ENCODE results near the gene WFS1.

The WFS1 gene

DNA sequence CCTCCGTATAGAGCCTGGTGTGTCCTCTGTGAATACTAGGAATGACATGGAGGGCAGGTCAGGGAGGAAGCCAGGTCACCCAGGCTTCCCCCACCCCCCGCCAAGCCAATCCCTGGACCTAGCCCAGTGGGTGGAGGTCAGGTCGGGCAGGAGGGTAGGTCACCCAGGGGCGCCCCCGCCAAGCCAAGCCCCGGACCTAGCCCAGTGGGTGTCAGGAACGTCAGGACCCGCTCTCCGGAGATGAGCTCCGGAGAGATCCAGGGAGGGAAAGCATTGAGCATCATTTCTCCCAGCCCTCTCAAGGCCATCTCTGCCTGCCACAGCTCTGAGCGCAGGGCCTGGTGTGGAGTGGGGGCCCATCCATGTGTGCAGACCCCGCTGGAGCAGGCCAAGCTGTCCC, 48.6 kb downstream of the WFS1 start:
- no peak for TF ChIP-seq TCF12 (IDR thresholded peaks at IDR 0.05; ENCODE audit: low read depth)
- TF ChIP-seq TEAD4 (IDR thresholded peaks at IDR 0.05): no peak
- TF ChIP-seq CEBPB (IDR thresholded peaks at IDR 0.05): no peak
- no peak for TF ChIP-seq TAF1 (IDR thresholded peaks at IDR 0.05; ENCODE audit: low read depth)
- TF ChIP-seq RAD21 (IDR thresholded peaks at IDR 0.05; ENCODE audit: low read depth): no peak
- no peak for TF ChIP-seq YY1 (IDR thresholded peaks at IDR 0.05; ENCODE audit: low read depth)
- no peak for TF ChIP-seq EGR1 (IDR thresholded peaks at IDR 0.05)
- TF ChIP-seq FOXM1 (IDR thresholded peaks at IDR 0.05; ENCODE audit: borderline replicate concordance, low read depth): no peak
- no peak for TF ChIP-seq NFIC (IDR thresholded peaks at IDR 0.05)

GRCh38 chr4:6319530-6320150, 50.0 kb downstream of the WFS1 start:
- no peak for TF ChIP-seq YY1 (IDR thresholded peaks at IDR 0.05; ENCODE audit: low read depth)
- TF ChIP-seq EP300 (IDR thresholded peaks at IDR 0.05; ENCODE audit: borderline replicate concordance): no peak
- no peak for TF ChIP-seq REST (IDR thresholded peaks at IDR 0.05; ENCODE audit: low read depth)

GRCh38 chr4:6320663-6321062, 51.0 kb downstream of the WFS1 start:
- TF ChIP-seq, protein P1, sequence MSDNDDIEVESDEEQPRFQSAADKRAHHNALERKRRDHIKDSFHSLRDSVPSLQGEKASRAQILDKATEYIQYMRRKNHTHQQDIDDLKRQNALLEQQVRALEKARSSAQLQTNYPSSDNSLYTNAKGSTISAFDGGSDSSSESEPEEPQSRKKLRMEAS (IDR thresholded peaks at IDR 0.05): no peak
- TF ChIP-seq TCF12 (IDR thresholded peaks at IDR 0.05; ENCODE audit: low read depth) (no peak), TAF1 (IDR thresholded peaks at IDR 0.05; ENCODE audit: low read depth) (no peak), CEBPB (IDR thresholded peaks at IDR 0.05) (no peak), FOXM1 (IDR thresholded peaks at IDR 0.05; ENCODE audit: borderline replicate concordance, low read depth) (no peak), YY1 (IDR thresholded peaks at IDR 0.05; ENCODE audit: low read depth) (no peak), ZBTB7A (IDR thresholded peaks at IDR 0.05; ENCODE audit: low read depth) (no peak), EGR1 (IDR thresholded peaks at IDR 0.05) (no peak), NFIC (IDR thresholded peaks at IDR 0.05) (no peak), EP300 (IDR thresholded peaks at IDR 0.05; ENCODE audit: borderline replicate concordance) (no peak), REST (IDR thresholded peaks at IDR 0.05; ENCODE audit: low read depth) (no peak), TEAD4 (IDR thresholded peaks at IDR 0.05) (no peak), CREB1 (IDR thresholded peaks at IDR 0.05; ENCODE audit: low read depth) (no peak)
- TF ChIP-seq, protein P2, sequence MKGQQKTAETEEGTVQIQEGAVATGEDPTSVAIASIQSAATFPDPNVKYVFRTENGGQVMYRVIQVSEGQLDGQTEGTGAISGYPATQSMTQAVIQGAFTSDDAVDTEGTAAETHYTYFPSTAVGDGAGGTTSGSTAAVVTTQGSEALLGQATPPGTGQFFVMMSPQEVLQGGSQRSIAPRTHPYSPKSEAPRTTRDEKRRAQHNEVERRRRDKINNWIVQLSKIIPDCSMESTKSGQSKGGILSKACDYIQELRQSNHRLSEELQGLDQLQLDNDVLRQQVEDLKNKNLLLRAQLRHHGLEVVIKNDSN (IDR thresholded peaks at IDR 0.05): no peak

DNA sequence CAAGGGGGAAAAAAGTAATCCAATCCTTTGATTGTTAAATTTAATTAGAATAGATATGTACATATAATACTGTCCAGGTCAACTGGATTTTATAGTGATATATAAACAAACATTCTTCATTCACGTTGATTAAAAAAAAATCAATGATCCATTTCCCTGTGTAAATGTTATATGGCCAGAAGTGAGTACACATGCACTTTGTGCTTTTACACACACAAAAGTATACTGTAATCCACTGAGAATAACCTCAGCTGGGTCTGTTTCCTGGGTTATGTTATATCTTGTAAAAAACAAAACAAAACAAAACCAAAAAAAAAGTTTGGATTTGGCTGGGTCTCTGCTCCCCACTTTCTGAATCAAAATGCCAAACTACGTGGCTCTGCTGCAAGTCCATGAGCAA, 51.7 kb downstream of the WFS1 start:
- TF ChIP-seq CREB1 (IDR thresholded peaks at IDR 0.05; ENCODE audit: low read depth) (no peak), TEAD4 (IDR thresholded peaks at IDR 0.05) (no peak), EGR1 (IDR thresholded peaks at IDR 0.05) (no peak), FOXM1 (IDR thresholded peaks at IDR 0.05; ENCODE audit: borderline replicate concordance, low read depth) (no peak), CEBPB (IDR thresholded peaks at IDR 0.05) (no peak), EP300 (IDR thresholded peaks at IDR 0.05; ENCODE audit: borderline replicate concordance) (no peak), TAF1 (IDR thresholded peaks at IDR 0.05; ENCODE audit: low read depth) (no peak), ZBTB7A (IDR thresholded peaks at IDR 0.05; ENCODE audit: low read depth) (no peak), YY1 (IDR thresholded peaks at IDR 0.05; ENCODE audit: low read depth) (no peak), RAD21 (IDR thresholded peaks at IDR 0.05; ENCODE audit: low read depth) (no peak), REST (IDR thresholded peaks at IDR 0.05; ENCODE audit: low read depth) (no peak), NFIC (IDR thresholded peaks at IDR 0.05) (no peak), TCF12 (IDR thresholded peaks at IDR 0.05; ENCODE audit: low read depth) (no peak)
- TF ChIP-seq, protein P2 (IDR thresholded peaks at IDR 0.05): no peak
- TF ChIP-seq, protein P1 (IDR thresholded peaks at IDR 0.05): no peak
